GM13976 (cell line): ENCODE results near the gene TRIM52.

Source experiments
- DNase-seq: peaks from one replicate; pipeline ENCODE4 v3.0.0; 2012; ENCODE audit warnings: low spot score
- in situ Hi-C: fragments of 300-500 bp; cut with MboI; formaldehyde crosslinking; loops from one replicate; pipeline ENCODE4 v1.12.0; 2022; ENCODE audit warnings: low sequenced_read_pairs, mixed read lengths, inconsistent platforms; ENCODE audit not compliant: unreplicated experiment
- TF ChIP-seq, protein P1 (sequence below): IDR thresholded peaks from 2 replicates; pipeline ENCODE4 v1.5.1; 2012; ENCODE audit warnings: borderline replicate concordance, mild to moderate bottlenecking; ENCODE audit not compliant: insufficient read depth; ENCODE audit errors: extremely low read depth, missing control alignments, control extremely low read depth

Gene TRIM52

DNA sequence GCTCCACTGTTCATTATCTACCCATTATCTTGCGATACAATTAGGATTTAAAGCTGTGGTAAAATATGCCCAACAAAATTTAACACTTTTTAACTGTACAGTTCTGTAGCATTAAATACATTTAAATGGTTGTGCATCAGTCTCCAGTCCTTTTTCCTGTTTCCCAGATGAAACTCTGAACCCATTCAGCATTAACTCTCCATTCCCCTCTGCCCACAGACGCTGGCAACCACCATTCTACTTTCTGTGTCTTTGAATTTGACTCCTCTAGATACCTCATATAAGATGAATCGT is 53.0 kb downstream of the TRIM52 start:
- DNase-seq, result no peak
- TF ChIP-seq, protein P1, sequence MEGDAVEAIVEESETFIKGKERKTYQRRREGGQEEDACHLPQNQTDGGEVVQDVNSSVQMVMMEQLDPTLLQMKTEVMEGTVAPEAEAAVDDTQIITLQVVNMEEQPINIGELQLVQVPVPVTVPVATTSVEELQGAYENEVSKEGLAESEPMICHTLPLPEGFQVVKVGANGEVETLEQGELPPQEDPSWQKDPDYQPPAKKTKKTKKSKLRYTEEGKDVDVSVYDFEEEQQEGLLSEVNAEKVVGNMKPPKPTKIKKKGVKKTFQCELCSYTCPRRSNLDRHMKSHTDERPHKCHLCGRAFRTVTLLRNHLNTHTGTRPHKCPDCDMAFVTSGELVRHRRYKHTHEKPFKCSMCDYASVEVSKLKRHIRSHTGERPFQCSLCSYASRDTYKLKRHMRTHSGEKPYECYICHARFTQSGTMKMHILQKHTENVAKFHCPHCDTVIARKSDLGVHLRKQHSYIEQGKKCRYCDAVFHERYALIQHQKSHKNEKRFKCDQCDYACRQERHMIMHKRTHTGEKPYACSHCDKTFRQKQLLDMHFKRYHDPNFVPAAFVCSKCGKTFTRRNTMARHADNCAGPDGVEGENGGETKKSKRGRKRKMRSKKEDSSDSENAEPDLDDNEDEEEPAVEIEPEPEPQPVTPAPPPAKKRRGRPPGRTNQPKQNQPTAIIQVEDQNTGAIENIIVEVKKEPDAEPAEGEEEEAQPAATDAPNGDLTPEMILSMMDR, result no peak
- in situ Hi-C loops, result no loop called here

DNA sequence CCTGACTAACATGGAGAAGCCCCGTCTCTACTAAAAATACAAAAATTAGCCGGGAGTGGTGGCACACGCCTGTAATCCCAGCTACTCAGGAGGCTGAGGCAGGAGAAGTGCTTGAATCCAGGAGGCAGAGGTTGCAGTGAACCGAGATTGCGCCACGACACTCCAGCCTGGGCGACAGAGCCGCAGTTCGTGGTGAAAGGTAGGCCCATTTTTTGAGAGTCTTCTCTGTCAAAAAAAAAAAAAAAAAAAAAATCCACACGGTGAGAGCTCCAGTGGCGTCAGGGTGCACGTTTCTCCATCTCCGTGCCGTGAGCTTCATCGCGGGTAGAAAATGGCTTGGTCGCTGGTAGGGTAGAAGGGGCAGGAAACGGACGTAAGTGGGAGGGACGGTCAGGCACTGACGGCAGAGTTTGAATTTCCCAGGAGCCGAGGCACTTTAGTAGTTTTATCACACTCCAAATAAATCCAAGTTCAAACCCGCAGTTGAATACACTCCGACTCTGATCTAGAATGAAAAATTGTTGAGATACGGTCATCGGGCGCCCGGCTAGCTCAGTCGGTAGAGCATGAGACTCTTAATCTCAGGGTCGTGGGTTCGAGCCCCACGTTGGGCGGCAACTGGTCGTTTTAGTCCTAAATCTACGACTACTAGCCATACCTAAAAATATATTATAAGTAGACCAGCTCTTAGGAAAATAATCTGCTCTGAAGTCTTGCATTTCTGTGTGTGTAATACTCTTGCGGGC is 53.6 kb downstream of the TRIM52 start:
- peak; percentile 61 for DNase-seq
- TF ChIP-seq, protein P1, result no peak
- in situ Hi-C loops, result no loop called here

DNA sequence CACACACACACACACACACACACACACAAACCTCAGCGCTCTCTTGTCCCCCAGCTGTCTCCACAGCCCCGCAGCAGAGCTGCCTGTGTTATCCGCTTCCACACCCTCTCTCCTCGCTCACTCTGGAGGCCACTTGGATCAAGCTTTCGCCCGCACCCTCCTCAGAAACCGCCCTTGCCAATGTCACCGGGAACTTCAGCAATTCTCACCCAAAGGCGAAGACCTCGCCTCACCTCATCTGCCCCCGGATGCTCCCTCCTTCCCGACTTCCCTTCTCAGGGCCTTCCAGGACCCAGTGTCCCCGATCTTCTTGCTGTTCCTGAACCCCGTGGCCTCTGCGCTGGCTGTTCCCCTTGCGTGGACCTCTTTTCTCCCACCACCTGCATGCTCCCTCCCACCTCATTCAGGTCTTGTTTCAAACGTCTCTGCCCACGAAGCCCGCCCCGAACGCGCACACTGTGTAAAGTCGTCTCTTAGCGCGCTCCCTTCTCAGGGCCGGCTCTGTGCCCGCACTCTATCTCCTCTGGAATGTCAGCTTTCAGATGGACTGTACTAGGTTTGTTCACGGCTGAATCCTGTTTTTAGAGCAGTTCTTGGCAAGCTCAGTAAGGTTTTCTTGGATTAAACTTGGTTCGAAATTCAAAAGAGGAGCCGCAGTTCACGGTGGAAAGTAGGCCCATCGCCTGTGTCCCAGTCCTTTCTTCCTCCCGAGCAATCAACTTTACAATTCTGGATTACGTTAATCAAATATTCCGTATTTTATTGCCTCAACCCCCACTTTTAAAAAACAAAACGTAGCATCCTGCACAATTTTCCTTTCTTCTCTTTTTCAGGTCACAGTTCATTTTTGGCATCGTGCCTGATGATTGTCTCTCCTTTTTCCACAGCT is 54.9 kb downstream of the TRIM52 start:
- in situ Hi-C loops, result no loop called here
- DNase-seq, result no peak
- TF ChIP-seq, protein P1, result no peak
